RWPE1 (cell line): ENCODE measurements around the gene CA12.

Source experiments
- CTCF ChIA-PET: fragments of 350-600 bp; sonication (Branson Sonifier 250); formaldehyde crosslinking; extraction: SDS; loops from one replicate; lab custom pipeline; 2021; lab: Yijun Ruan, JAX
- POLR2A ChIA-PET: fragments of 400-600 bp; formaldehyde crosslinking; extraction: SDS; loops from one replicate; lab custom pipeline; 2020; ENCODE audit warnings: antibody characterized with exemption; ENCODE audit not compliant: low non-redundant PET; lab: Yijun Ruan, JAX
- DNase-seq: peaks from one replicate; pipeline ENCODE4 v3.0.0; 2012; ENCODE audit warnings: low spot score
- H3K27ac ChIP-seq: fragments of 450-650 bp; 2 replicates; pipeline ENCODE4 v1.5.1; 2017
- CTCF ChIP-seq: fragments of 450-650 bp; conservative IDR thresholded peaks from 2 replicates; pipeline ENCODE4 v1.5.1; 2017; ENCODE audit warnings: low read depth, mild to moderate bottlenecking

Gene CA12

DNA sequence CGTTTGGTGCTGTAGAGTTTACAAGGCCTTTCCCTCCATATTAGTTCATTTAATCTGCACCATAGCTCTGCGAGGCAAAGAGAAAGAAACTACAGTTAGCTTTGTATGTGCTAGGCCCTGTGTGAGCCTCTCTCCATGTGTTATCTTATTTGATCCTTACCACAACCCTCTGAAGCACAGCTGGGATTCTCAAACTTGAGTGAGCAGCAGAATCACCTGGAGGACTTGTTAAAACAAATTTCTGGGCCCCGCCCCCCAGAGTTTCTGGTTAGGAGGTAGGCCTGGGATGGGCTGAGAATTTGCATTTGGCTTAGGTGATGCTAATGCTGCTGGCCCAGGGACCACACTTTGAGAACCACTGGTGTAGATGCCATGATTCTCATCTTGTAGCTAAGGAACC, 12.3 kb downstream of the CA12 start:
- ChIA-PET CTCF (interaction anchor here (0.5 kb wide), 1 partner anchor 627 kb away, joined by 4 read pairs; no protein-coding TSS in a partner anchor), POLR2A (no interaction called here)
- H3K27ac ChIP-seq: peak overlapping the region; percentile 33; the same call in 1 of the 2 replicates
- no peak for TF ChIP-seq CTCF
- no peak for DNase-seq

GRCh38 chr15:63368503-63368902, 13.1 kb downstream of the CA12 start:
- DNase-seq: no peak
- CTCF ChIA-PET: interaction anchor here (0.5 to 0.6 kb wide), 2 partner anchors 1484 to 1970 kb away, joined by 3 read pairs; no protein-coding TSS in a partner anchor
- POLR2A ChIA-PET: no interaction called here
- no peak for TF ChIP-seq CTCF
- peak overlapping the region; percentile 27 for H3K27ac ChIP-seq

GRCh38 chr15:63367900-63368299, 13.7 kb downstream of the CA12 start:
- POLR2A ChIA-PET: no interaction called here
- no peak for DNase-seq
- peak overlapping the region; percentile 27 for H3K27ac ChIP-seq
- no peak for TF ChIP-seq CTCF
- CTCF ChIA-PET: interaction anchor here (0.6 kb wide), 1 partner anchor 1483 kb away, joined by 3 read pairs; no protein-coding TSS in a partner anchor

GRCh38 chr15:63367390-63367789, 14.3 kb downstream of the CA12 start:
- ChIA-PET CTCF (no interaction called here), POLR2A (no interaction called here)
- DNase-seq: no peak
- TF ChIP-seq CTCF: no peak
- no peak overlapping the region for H3K27ac ChIP-seq

DNA sequence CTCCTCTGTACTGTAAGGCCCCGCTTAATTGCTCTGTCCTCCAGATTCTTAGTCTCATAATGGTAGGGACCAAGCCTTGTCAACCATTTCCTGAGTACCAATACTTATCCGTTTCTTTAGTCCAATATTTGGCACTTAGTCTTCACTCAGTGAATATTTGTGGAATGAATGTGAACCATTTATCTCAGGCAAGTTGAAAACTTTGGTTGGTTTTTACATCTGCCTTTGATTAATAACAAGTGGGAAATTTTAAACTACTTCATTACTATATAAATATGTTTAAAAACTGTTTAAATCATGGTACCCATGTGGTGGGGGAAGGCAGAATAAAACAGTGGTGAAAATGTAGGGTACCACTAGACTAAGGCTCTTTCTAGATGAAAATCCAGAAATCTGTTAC, 15.2 kb downstream of the CA12 start:
- no peak for DNase-seq
- TF ChIP-seq CTCF: no peak
- ChIA-PET POLR2A (no interaction called here), CTCF (interaction anchor here (0.6 kb wide), 1 partner anchor 15 kb away, joined by 3 read pairs; no protein-coding TSS in a partner anchor)
- no peak overlapping the region for H3K27ac ChIP-seq

GRCh38 chr15:63365273-63365680, 16.4 kb downstream of the CA12 start:
- no peak for DNase-seq
- TF ChIP-seq CTCF: no peak
- ChIA-PET CTCF (no interaction called here), POLR2A (no interaction called here)
- 0 out of 2 replicates have a peak overlapping the region, but pooled peaks have one; percentile 10 for H3K27ac ChIP-seq
